A549 (cell line): ENCODE data around the gene P4HA3. TPM values are rescaled to one million over a fixed set of nuclear protein-coding genes. Genes with fewer than 3 reads are reported as not detected.

Experiments
- ATAC-seq, 2 experiments: fragments of 200-7000 bp in 1 of 2; fragments of >200 bp in 1 of 2; cut with Nextera tagmentation in 1 of 2; cut with Tn5 transposase in 1 of 2; 3 replicates each; pipeline versions ENCODE4 v1.8.0 to v1.9.1; 2018 to 2020; ENCODE audit warnings: mild to moderate bottlenecking in 1 of 2, moderate library complexity in 1 of 2
- CTCF ChIA-PET: fragments of 300-600 bp; sonication (Branson Sonifier 250); formaldehyde crosslinking; extraction: SDS; loops from one replicate; lab custom pipeline; 2021; ENCODE audit warnings: antibody characterized with exemption, inconsistent platforms; lab: Yijun Ruan, JAX
- POLR2A ChIA-PET: fragments of 350-600 bp; formaldehyde crosslinking; extraction: SDS; loops from one replicate; lab custom pipeline; 2021; ENCODE audit warnings: antibody characterized with exemption, inconsistent platforms; lab: Yijun Ruan, JAX
- DNase-seq, 2 experiments: peaks; one replicate each; pipeline versions ENCODE4 v3.0.0 to v3.0.0-alpha.2; 2011 to 2016; ENCODE audit warnings: low read depth in 1 of 2, low spot score in 1 of 2
- FAIRE-seq: peaks from 2 replicates; lab custom pipeline; 2011; peaks lifted over from hg19 to GRCh38; lab: Jason Lieb, UNC
- H3K27ac ChIP-seq, 2 experiments: fragments of >200 bp; sonication (Bioruptor Twin); formaldehyde crosslinking; 3 replicates each; pipeline ENCODE4 v1.5.1; 2016 to 2017
- H3K4me1 ChIP-seq: fragments of >200 bp; sonication (Bioruptor Twin); formaldehyde crosslinking; 3 replicates; pipeline ENCODE4 v1.6.1; 2016
- H3K4me2 ChIP-seq: fragments of >200 bp; sonication (Bioruptor Twin); formaldehyde crosslinking; 3 replicates; pipeline ENCODE4 v1.6.1; 2016
- H3K4me3 ChIP-seq: fragments of >200 bp; sonication (Bioruptor Twin); formaldehyde crosslinking; 3 replicates; pipeline ENCODE4 v1.5.1; 2016
- H3K9me3 ChIP-seq: fragments of >200 bp; sonication (Bioruptor Twin); formaldehyde crosslinking; 3 replicates; pipeline ENCODE4 v1.6.1; 2016
- BHLHE40 ChIP-seq: IDR thresholded peaks from 2 replicates; pipeline ENCODE4 v1.6.1; 2012; ENCODE audit warnings: low read depth, low read length, inconsistent platforms
- CBX2 ChIP-seq: fragments of 200-600 bp; sonication (generic); IDR thresholded peaks from 2 replicates; pipeline ENCODE4 v1.6.1; 2016; ENCODE audit warnings: low read depth, mild to moderate bottlenecking, borderline replicate concordance
- CBX8 ChIP-seq: fragments of 200-600 bp; sonication (generic); IDR thresholded peaks from 2 replicates; pipeline ENCODE4 v1.6.1; 2016
- CEBPB ChIP-seq, 2 experiments: fragments of >200 bp in 1 of 2; sonication (Bioruptor Twin) in 1 of 2; formaldehyde crosslinking in 1 of 2; IDR thresholded peaks; 2 replicates each; pipeline ENCODE4 v1.6.1; 2012 to 2016
- CHD2 ChIP-seq: fragments of 150-350 bp; IDR thresholded peaks from 2 replicates; pipeline ENCODE4 v1.6.1; 2014; ENCODE audit warnings: low read length; ENCODE audit not compliant: partially characterized antibody
- EHF ChIP-seq: fragments of 250-450 bp; sonication (Bioruptor Pico); IDR thresholded peaks from 2 replicates; pipeline ENCODE4 v1.5.0; 2020; ENCODE audit warnings: mild to moderate bottlenecking
- HDAC2 ChIP-seq: fragments of 200-600 bp; sonication (generic); IDR thresholded peaks from 2 replicates; pipeline ENCODE4 v1.6.1; 2016
- HES2 ChIP-seq: fragments of >200 bp; sonication (Bioruptor Twin); formaldehyde crosslinking; IDR thresholded peaks from 2 replicates; pipeline ENCODE4 v1.6.1; 2016
- HEYL ChIP-seq: fragments of 250-450 bp; sonication (Bioruptor Pico); IDR thresholded peaks from 2 replicates; pipeline ENCODE4 v1.8.0; 2021; ENCODE audit warnings: mild to moderate bottlenecking, moderate library complexity
- HOXB5 ChIP-seq: fragments of 250-450 bp; sonication (Bioruptor Pico); IDR thresholded peaks from 2 replicates; pipeline ENCODE4 v1.5.0; 2020; ENCODE audit warnings: mild to moderate bottlenecking, moderate library complexity
- JUNB ChIP-seq: fragments of >200 bp; sonication (Bioruptor Twin); formaldehyde crosslinking; IDR thresholded peaks from 2 replicates; pipeline ENCODE4 v1.6.1; 2016
- KDM5A ChIP-seq: fragments of 200-600 bp; sonication (generic); IDR thresholded peaks from 2 replicates; pipeline ENCODE4 v1.6.1; 2016; ENCODE audit warnings: antibody characterized with exemption, mild to moderate bottlenecking
- MAZ ChIP-seq: fragments of 150-350 bp; IDR thresholded peaks from 2 replicates; pipeline ENCODE4 v1.6.1; 2014; ENCODE audit warnings: antibody characterized with exemption, low read depth, low read length, borderline replicate concordance
- MYC ChIP-seq: IDR thresholded peaks from 2 replicates; pipeline ENCODE4 v1.6.1; 2012; ENCODE audit warnings: mild to moderate bottlenecking, inconsistent platforms, low read length, improper control_type of control experiment, borderline replicate concordance
- NR3C1 ChIP-seq: fragments of >200 bp; sonication (Bioruptor Twin); formaldehyde crosslinking; IDR thresholded peaks from 3 replicates; pipeline ENCODE4 v1.6.1; 2017
- PBX3 ChIP-seq: IDR thresholded peaks from 2 replicates; pipeline ENCODE4 v1.6.1; 2012
- POLR2A ChIP-seq: IDR thresholded peaks from 2 replicates; pipeline ENCODE4 v1.6.1; 2012; ENCODE audit warnings: mild to moderate bottlenecking, low read length
- POLR2AphosphoS2 ChIP-seq: conservative IDR thresholded peaks from 2 replicates; pipeline ENCODE4 v1.6.1; 2012; ENCODE audit warnings: low read length, improper control_type of control experiment, inconsistent platforms
- RARB ChIP-seq: fragments of 250-450 bp; sonication (Bioruptor Pico); IDR thresholded peaks from 2 replicates; pipeline ENCODE4 v1.8.0; 2021; ENCODE audit warnings: mild to moderate bottlenecking, moderate library complexity
- RCOR1 ChIP-seq: fragments of 150-350 bp; IDR thresholded peaks from 2 replicates; pipeline ENCODE4 v1.6.1; 2014; ENCODE audit warnings: antibody characterized with exemption, low read length, low read depth
- REST ChIP-seq: fragments of 200-600 bp; sonication (generic); IDR thresholded peaks from 2 replicates; pipeline ENCODE4 v1.6.1; 2016; ENCODE audit warnings: antibody characterized with exemption, mild to moderate bottlenecking, moderate library complexity
- RFX5 ChIP-seq: fragments of 450-650 bp; IDR thresholded peaks from 2 replicates; pipeline ENCODE4 v1.7.1; 2014; ENCODE audit warnings: antibody characterized with exemption, mild to moderate bottlenecking, moderate library complexity
- RNF2 ChIP-seq: fragments of 200-600 bp; sonication (generic); IDR thresholded peaks from 2 replicates; pipeline ENCODE4 v1.6.1; 2016; ENCODE audit warnings: low read depth, mild to moderate bottlenecking, antibody characterized with exemption, moderate library complexity, borderline replicate concordance
- SMC3 ChIP-seq: fragments of >200 bp; sonication (Bioruptor Twin); formaldehyde crosslinking; IDR thresholded peaks from 3 replicates; pipeline ENCODE4 v1.6.1; 2018; ENCODE audit warnings: inconsistent platforms
- SREBF2 ChIP-seq: fragments of 450-650 bp; IDR thresholded peaks from 2 replicates; pipeline ENCODE4 v1.6.1; 2014; ENCODE audit warnings: mild to moderate bottlenecking, moderate library complexity
- TP53 ChIP-seq: fragments of 250-450 bp; sonication (Bioruptor Pico); IDR thresholded peaks from 2 replicates; pipeline ENCODE4 v1.5.0; 2021; ENCODE audit warnings: mild to moderate bottlenecking, moderate library complexity
- WGBS: methylation state at CpG from one replicate; pipeline ENCODE4 v1.1.6; 2017; ENCODE audit errors: missing lambda C conversion rate; 5-methylcytosine and 5-hydroxymethylcytosine counted together
- polyA plus RNA-seq, 4 experiments: library from polyadenylated mRNA; depleted of rRNA in 3 of 4; stranded (reverse); fragments of >200 nt; fragmentation: RNase III in 1 of 4; extraction: RNeasy Plus Mini Kit Qiagen cat#74134 plus additional on column Dnase treatment in 1 of 4; gene quantifications; 2 replicates in 3 of 4; 3 replicates in 1 of 4; pipeline ENCODE4 v1.2.3, GENCODE V29; 2011 to 2017
- TF ChIP-seq, protein P1 (sequence below): fragments of 450-650 bp; IDR thresholded peaks from 2 replicates; pipeline ENCODE4 v1.6.1; 2014; ENCODE audit warnings: antibody characterized with exemption
- TF ChIP-seq, protein P2 (sequence below): IDR thresholded peaks from 2 replicates; pipeline ENCODE4 v1.6.1; 2012
- TF ChIP-seq, protein P3 (sequence below): fragments of 150-350 bp; IDR thresholded peaks from 2 replicates; pipeline ENCODE4 v1.6.1; 2014; ENCODE audit warnings: low read depth, mild to moderate bottlenecking, low read length

Gene P4HA3
- polyA plus RNA-seq, 2 of the 4 experiments (the other 2 are of a cell fraction): 48.1 to 50.4 TPM

- no peak overlapping the region for H3K4me3 ChIP-seq
- FAIRE-seq: no peak
- WGBS: 91% methylated on average over 3 of the region's 3 CpGs
Observed at GRCh38 chr11:74299015-74299414, 12.4 kb downstream of the P4HA3 start.

GRCh38 chr11:74297484-74297883, 14.0 kb downstream of the P4HA3 start:
- FAIRE-seq: no peak
- H3K4me3 ChIP-seq: no peak overlapping the region
- ChIA-PET CTCF (interaction anchor here (0.6 to 2.5 kb wide), 5 partner anchors 24 to 159 kb away, joined by 3 to 11 read pairs (median 4); no protein-coding TSS in a partner anchor), POLR2A (no interaction called here)
- peaks cover 14% of the 10 kb centered on the region; the same call in 2 of the 3 replicates for H3K9me3 ChIP-seq
- no peak overlapping the region for H3K4me2 ChIP-seq
- H3K4me1 ChIP-seq: peaks cover 3% of the 10 kb centered on the region; the same call in 1 of the 3 replicates
- no peak overlapping the region for H3K27ac ChIP-seq
- DNase-seq: no peak
- no peak for ATAC-seq
- TF ChIP-seq CEBPB (IDR thresholded peaks at IDR 0.05): no peak
- no peak for TF ChIP-seq TP53 (CRISPR knock-in tag)
- no peak for TF ChIP-seq EHF (CRISPR knock-in tag)
- TF ChIP-seq MAZ: no peak
- TF ChIP-seq SREBF2: no peak
- TF ChIP-seq RCOR1: no peak
- TF ChIP-seq RFX5: no peak
- no peak for TF ChIP-seq HOXB5 (CRISPR knock-in tag)
- TF ChIP-seq CHD2: no peak
- TF ChIP-seq HDAC2: no peak
- TF ChIP-seq MYC: no peak
- no peak for TF ChIP-seq NR3C1
- TF ChIP-seq CBX2: no peak
- no peak for TF ChIP-seq RARB (CRISPR knock-in tag)
- no peak for TF ChIP-seq SMC3
- no peak for TF ChIP-seq HES2
- 88% methylated on average over 1 of the region's 1 CpG for WGBS

More at GRCh38 chr11:74299015-74299414, 12.4 kb downstream of the P4HA3 start:
- Histone ChIP-seq H3K4me1 (peaks cover 7% of the 10 kb centered on the region; the same call in 1 of the 3 replicates), H3K9me3 (peaks cover 14% of the 10 kb centered on the region; the same call in 2 of the 3 replicates), H3K4me2 (no peak overlapping the region), H3K27ac (no peak overlapping the region)
- DNase-seq (no peak), ATAC-seq (no peak)
- no peak for TF ChIP-seq PBX3
- no peak for TF ChIP-seq POLR2A
- TF ChIP-seq KDM5A: no peak
- no peak for TF ChIP-seq BHLHE40
- ChIA-PET CTCF (interaction anchor here (1.0 to 2.5 kb wide), 5 partner anchors 11 to 272 kb away, joined by 3 to 11 read pairs (median 6); no protein-coding TSS in a partner anchor), POLR2A (interaction anchor here (0.5 kb wide), 1 partner anchor 13 kb away, joined by 3 read pairs; the partner anchor contains the start of gene P4HA3)

DNA sequence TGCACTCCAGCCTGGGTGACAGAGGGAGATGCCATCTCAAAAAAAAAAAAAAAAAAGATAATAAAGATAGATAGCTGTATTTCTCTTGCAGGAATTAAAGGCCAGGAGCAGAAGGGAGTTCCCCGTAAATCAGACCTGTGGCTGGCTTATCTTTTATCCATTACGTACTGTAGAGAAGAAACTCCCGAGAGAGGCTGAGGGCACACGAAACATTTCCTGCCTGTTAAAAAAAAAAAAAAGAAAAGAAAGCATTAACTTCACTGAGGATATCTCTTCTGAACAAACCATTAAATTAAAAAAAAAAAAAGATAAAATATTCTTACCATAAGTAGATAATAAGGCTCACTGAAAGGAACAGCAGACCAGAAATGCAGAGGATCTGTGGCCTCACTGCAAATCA, 22.5 kb downstream of the P4HA3 start:
- ATAC-seq: no peak
- TF ChIP-seq TP53 (CRISPR knock-in tag) (no peak), POLR2A (no peak), CBX8 (no peak), MYC (no peak), EHF (CRISPR knock-in tag) (no peak), RFX5 (no peak), REST (no peak), KDM5A (no peak), CEBPB (IDR thresholded peaks at IDR 0.05) (no peak), JUNB (no peak), HEYL (CRISPR knock-in tag) (no peak), RNF2 (no peak), POLR2AphosphoS2 (no peak)
- TF ChIP-seq, protein P1, sequence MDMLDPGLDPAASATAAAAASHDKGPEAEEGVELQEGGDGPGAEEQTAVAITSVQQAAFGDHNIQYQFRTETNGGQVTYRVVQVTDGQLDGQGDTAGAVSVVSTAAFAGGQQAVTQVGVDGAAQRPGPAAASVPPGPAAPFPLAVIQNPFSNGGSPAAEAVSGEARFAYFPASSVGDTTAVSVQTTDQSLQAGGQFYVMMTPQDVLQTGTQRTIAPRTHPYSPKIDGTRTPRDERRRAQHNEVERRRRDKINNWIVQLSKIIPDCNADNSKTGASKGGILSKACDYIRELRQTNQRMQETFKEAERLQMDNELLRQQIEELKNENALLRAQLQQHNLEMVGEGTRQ: no peak
- TF ChIP-seq, protein P2, sequence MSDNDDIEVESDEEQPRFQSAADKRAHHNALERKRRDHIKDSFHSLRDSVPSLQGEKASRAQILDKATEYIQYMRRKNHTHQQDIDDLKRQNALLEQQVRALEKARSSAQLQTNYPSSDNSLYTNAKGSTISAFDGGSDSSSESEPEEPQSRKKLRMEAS: no peak
- TF ChIP-seq, protein P3, sequence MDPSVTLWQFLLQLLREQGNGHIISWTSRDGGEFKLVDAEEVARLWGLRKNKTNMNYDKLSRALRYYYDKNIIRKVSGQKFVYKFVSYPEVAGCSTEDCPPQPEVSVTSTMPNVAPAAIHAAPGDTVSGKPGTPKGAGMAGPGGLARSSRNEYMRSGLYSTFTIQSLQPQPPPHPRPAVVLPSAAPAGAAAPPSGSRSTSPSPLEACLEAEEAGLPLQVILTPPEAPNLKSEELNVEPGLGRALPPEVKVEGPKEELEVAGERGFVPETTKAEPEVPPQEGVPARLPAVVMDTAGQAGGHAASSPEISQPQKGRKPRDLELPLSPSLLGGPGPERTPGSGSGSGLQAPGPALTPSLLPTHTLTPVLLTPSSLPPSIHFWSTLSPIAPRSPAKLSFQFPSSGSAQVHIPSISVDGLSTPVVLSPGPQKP: no peak
- FAIRE-seq: no peak
- H3K4me2 ChIP-seq: peak overlapping the region; percentile 47; the same call in 2 of the 3 replicates
- H3K4me1 ChIP-seq: peaks cover 52% of the 10 kb centered on the region
- 0 out of 3 replicates have a peak, but pooled peaks cover 2% of the 10 kb centered on the region for H3K9me3 ChIP-seq
- 88% methylated on average over 4 of the region's 4 CpGs for WGBS
- POLR2A ChIA-PET: no interaction called here
- no peak for DNase-seq
- peak overlapping the region; percentile 96 to 97 for H3K27ac ChIP-seq
- CTCF ChIA-PET: interaction anchor here (1.7 kb wide), 1 partner anchor 10 kb away, joined by 4 read pairs; no protein-coding TSS in a partner anchor
- H3K4me3 ChIP-seq: no peak overlapping the region
